Pancreas (tissue), 10 donors: Measurements from ENCODE around the gene GRIK1. TPM values are rescaled to one million over a fixed set of nuclear protein-coding genes. Genes with fewer than 3 reads are reported as not detected.

Experiments used
- ATAC-seq, 4 donors: fragments of 200-7000 bp; cut with Tn5 transposase; one replicate each; pipeline versions ENCODE4 v1.8.0 to v1.9.1; 2020; ENCODE audit warnings: mild to moderate bottlenecking in 4 of 4, moderate library complexity in 4 of 4
- DNase-seq, 6 donors: peaks; one replicate each; pipeline ENCODE4 v3.0.0-alpha.2; 2020
- FAIRE-seq: peaks from 2 replicates; lab custom pipeline; 2012; peaks lifted over from hg19 to GRCh38; lab: Jason Lieb, UNC
- H3K27ac ChIP-seq, 4 donors: fragments of 200-600 bp; sonication (generic); 1 replicate in 3 of 4; 2 replicates in 1 of 4; pipeline versions ENCODE4 v1.5.0 to v1.8.0; 2020
- H3K27me3 ChIP-seq, 4 donors: fragments of 200-600 bp; one replicate each; pipeline ENCODE4 v1.8.0; 2021
- H3K36me3 ChIP-seq, 3 donors: fragments of 200-600 bp; sonication (generic) in 1 of 3; one replicate each; pipeline versions ENCODE4 v1.5.0 to v1.8.0; 2020 to 2021
- H3K4me1 ChIP-seq, 3 donors: fragments of 200-600 bp; one replicate each; pipeline ENCODE4 v1.8.0; 2021
- H3K4me3 ChIP-seq, 4 donors: fragments of 200-600 bp; sonication (generic) in 2 of 4; one replicate each; pipeline versions ENCODE4 v1.5.0 to v1.8.0; 2020 to 2021
- H3K9me3 ChIP-seq, 4 donors: fragments of 200-600 bp; one replicate each; pipeline ENCODE4 v1.8.0; 2021
- WGBS, 2 donors: extraction: QIAGEN DNeasy Blood & Tissue Kit; methylation state at CpG; one replicate each; pipeline ENCODE4 v1.1.7; 2013; 5-methylcytosine and 5-hydroxymethylcytosine counted together
- intact Hi-C, 3 donors: fragments of 100-400 bp; cut with DNase I; formaldehyde crosslinking; loops; one replicate each; pipeline versions ENCODE4 v1.11.1 to v1.14.2; 2022
- polyA plus RNA-seq, 2 donors: library from polyadenylated mRNA; stranded (reverse); fragments of 200-250 nt; gene quantifications; one replicate each; pipeline ENCODE4 v1.2.3, GENCODE V29; 2013
- total RNA-seq, 6 donors: library from RNA; stranded (reverse); fragmentation: NEBNext Ultra II Directional in 4 of 6; extraction: Animal tissue kit (Norgen Biotek cat#: 25700) in 4 of 6; gene quantifications; one replicate each; pipeline versions ENCODE4 v1.2.1 to v1.2.4, GENCODE V29; 2021 to 2023
- TF ChIP-seq, protein P1 (sequence below), 4 donors: fragments of 200-600 bp; sonication (generic) in 3 of 4; IDR thresholded peaks; one replicate each; pipeline versions ENCODE4 v1.5.0 to v1.8.0; 2021; ENCODE audit warnings: antibody characterized with exemption in 4 of 4
- donor health status: healthy with polysubstance abuse.
- donor health status: DM: no; HTN: no; CAD: no; lungs with moderate emphysema.
- donor health status: DM: no; HTN: no; CAD: no.
- donor health status: control.
- donor health status: control.
- donor health status: Bipolar disorder and iron deficiency.
- donor health status: DM: yes; HTN: yes; CAD: no.
- donor health status: DM: no; HTN: no; CAD: no.
- donor health status: DM: no; HTN: no; CAD: no.
- donor health status: DM: yes; HTN: yes; CAD: no.

GRIK1 gene
- total and polyA plus RNA-seq, 8 donors, result 0.02 to 0.09 (median 0.08) TPM; not detected in 5

DNA sequence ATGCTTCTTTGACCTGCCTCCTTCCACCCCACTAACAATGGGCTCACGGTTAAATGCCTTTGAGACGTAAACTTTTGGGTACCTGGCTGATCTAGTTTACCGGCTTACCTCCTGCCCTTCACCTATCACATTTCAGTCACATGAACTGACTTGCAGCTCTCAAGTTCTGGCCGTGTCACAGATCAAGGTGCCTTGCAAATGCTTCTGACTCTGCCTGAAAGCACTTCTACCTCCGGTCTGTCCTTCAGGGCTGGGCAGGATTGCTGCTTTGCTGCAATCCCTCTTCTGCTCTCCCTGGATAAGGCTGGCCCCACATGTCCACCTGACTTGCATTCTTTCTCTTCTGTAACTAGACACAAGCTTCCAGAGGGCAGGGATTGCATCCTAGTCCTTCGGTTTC, 69.0 kb downstream of the GRIK1 start:
- no peak overlapping the region for H3K27ac ChIP-seq
- H3K4me3 ChIP-seq, result no peak overlapping the region
- H3K4me1 ChIP-seq, result no peaks in the 10 kb centered on the region
- no peaks in the 10 kb centered on the region for H3K36me3 ChIP-seq
- no peaks in the 10 kb centered on the region for H3K9me3 ChIP-seq
- FAIRE-seq (no peak), DNase-seq (no peak), ATAC-seq (no peak)
- intact Hi-C loops, result no loop called here
- no peaks in the 10 kb centered on the region for H3K27me3 ChIP-seq
- TF ChIP-seq, protein P1, sequence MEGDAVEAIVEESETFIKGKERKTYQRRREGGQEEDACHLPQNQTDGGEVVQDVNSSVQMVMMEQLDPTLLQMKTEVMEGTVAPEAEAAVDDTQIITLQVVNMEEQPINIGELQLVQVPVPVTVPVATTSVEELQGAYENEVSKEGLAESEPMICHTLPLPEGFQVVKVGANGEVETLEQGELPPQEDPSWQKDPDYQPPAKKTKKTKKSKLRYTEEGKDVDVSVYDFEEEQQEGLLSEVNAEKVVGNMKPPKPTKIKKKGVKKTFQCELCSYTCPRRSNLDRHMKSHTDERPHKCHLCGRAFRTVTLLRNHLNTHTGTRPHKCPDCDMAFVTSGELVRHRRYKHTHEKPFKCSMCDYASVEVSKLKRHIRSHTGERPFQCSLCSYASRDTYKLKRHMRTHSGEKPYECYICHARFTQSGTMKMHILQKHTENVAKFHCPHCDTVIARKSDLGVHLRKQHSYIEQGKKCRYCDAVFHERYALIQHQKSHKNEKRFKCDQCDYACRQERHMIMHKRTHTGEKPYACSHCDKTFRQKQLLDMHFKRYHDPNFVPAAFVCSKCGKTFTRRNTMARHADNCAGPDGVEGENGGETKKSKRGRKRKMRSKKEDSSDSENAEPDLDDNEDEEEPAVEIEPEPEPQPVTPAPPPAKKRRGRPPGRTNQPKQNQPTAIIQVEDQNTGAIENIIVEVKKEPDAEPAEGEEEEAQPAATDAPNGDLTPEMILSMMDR (IDR thresholded peaks at IDR 0.05), result no peak
- WGBS, 2 donors, result 65 to 78% methylated on average over 6 of the region's 6 CpGs

DNA sequence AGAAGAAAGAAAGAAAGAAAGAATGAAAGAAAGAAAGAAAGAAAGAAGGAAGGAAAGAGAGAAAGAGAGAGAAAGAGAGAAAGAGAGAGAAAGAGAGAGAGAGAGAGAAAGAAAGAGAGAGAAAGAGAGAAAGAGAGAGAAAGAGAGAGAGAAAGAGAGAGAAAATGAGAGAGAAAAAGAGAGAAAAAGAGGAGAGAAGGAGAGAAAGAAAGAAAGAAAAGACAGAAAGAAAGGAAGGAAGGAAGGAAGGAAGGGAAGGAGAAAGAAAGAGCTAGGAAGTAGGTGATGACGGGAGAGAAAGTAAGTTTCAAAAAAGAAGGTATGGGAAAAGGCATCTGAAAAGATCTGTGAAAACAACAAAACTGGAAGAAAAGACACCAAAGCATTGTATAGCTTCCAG, 72.0 kb downstream of the GRIK1 start:
- 81 to 92% methylated on average over 1 of the region's 1 CpG for whole genome bisulfite sequencing, 2 donors
- H3K4me3 ChIP-seq, result no peak overlapping the region
- ATAC-seq, result no peak
- H3K36me3 ChIP-seq, result no peaks in the 10 kb centered on the region
- intact Hi-C loops, result no loop called here
- no peak for DNase-seq
- no peak overlapping the region for H3K27ac ChIP-seq
- H3K9me3 ChIP-seq, result no peaks in the 10 kb centered on the region
- H3K4me1 ChIP-seq, result no peaks in the 10 kb centered on the region
- TF ChIP-seq, protein P1 (IDR thresholded peaks at IDR 0.05), result no peak
- FAIRE-seq, result no peak
- no peaks in the 10 kb centered on the region for H3K27me3 ChIP-seq

DNA sequence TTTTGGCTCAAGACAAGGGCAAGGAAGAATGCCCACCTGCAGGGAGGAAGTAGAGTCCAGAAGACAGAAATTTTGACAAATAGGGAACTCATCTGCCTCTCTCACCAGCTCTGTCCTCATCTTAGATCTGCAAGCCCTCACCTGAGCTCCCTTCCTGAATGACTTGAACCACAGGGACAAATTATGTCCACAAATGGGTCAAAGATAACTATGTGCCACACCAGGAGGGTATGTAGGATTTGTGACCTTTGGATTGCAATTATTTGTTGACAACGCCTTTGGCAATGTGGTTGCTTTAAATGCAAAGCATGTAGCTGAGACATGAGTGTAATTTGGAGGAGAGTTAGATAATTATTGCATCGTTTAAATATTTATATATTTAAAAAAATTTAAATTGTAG, 79.5 kb downstream of the GRIK1 start:
- Histone ChIP-seq H3K4me3 (no peak overlapping the region), H3K36me3 (no peaks in the 10 kb centered on the region), H3K27ac (no peak overlapping the region), H3K9me3 (no peaks in the 10 kb centered on the region), H3K27me3 (no peaks in the 10 kb centered on the region), H3K4me1 (no peaks in the 10 kb centered on the region)
- 60 to 62% methylated on average over 2 of the region's 2 CpGs for WGBS, 2 donors
- DNase-seq (no peak), FAIRE-seq (no peak), ATAC-seq (no peak)
- intact Hi-C loops, result no loop called here
- TF ChIP-seq, protein P1 (IDR thresholded peaks at IDR 0.05), result no peak

DNA sequence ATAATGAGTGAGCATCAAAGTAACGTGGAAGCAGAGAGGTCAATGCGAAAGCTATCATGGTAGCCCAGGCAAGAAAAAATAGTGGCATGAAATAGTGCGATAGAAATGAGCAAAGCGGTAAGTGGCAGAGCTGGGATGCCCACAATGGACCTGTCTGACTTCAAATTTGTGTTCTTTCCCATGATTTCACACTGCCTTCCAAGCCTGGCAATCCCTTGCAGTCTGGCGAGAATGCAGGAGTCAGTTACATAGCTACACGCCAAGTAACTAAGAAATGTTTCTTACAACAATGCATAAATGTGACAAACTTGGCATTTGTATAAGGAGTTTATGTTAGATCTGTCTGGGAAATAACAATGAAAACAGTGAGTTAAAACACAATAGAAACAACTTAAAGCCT, 82.6 kb downstream of the GRIK1 start:
- H3K36me3 ChIP-seq, result no peaks in the 10 kb centered on the region
- WGBS, 2 donors, result 93 to 99% methylated on average over 6 of the region's 6 CpGs
- intact Hi-C loops, result loop anchor here in 1 of 3 donors (10.0 kb wide), 1 partner anchor 382 kb away; no protein-coding TSS in a partner anchor
- no peak overlapping the region for H3K4me3 ChIP-seq
- no peak overlapping the region for H3K27ac ChIP-seq
- H3K4me1 ChIP-seq, result no peaks in the 10 kb centered on the region
- FAIRE-seq, result no peak
- H3K9me3 ChIP-seq, result no peaks in the 10 kb centered on the region
- DNase-seq, result no peak
- no peak for ATAC-seq
- H3K27me3 ChIP-seq, result no peaks in the 10 kb centered on the region
- TF ChIP-seq, protein P1 (IDR thresholded peaks at IDR 0.05), result no peak

DNA sequence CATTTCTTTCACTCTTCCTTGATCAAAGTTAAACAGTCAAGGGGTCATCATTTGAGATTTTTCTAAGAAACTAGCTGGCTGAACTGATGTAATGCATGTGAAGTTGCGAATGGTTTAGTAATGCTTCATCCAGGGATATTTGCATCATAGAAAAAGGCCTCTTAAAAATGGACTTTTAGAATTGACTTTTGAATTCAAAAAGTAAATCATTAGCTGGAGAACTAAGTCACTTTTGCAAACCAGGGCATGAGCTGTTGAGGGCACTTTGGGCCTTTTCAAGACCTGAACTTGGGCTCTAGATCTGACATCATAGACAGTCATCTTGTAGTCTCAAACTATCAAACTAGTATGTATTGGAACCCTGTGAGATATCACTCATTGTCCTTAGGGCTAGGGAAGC, 85.0 kb downstream of the GRIK1 start:
- Histone ChIP-seq H3K4me1 (no peaks in the 10 kb centered on the region), H3K9me3 (no peaks in the 10 kb centered on the region), H3K4me3 (no peak overlapping the region), H3K27me3 (no peaks in the 10 kb centered on the region), H3K27ac (no peak overlapping the region), H3K36me3 (no peaks in the 10 kb centered on the region)
- DNase-seq, result no peak
- TF ChIP-seq, protein P1 (IDR thresholded peaks at IDR 0.05), result no peak
- intact Hi-C loops, result loop anchor here in 2 of 3 donors (5.0 to 10.0 kb wide), 2 partner anchors 372 to 380 kb away; no protein-coding TSS in a partner anchor
- ATAC-seq, result no peak
- 91 to 98% methylated on average over 1 of the region's 1 CpG for WGBS, 2 donors
- no peak for FAIRE-seq
